A172 (cell line): Measurements from ENCODE around the gene SUZ12. TPM values are rescaled to one million over a fixed set of nuclear protein-coding genes. Genes with fewer than 3 reads are reported as not detected.
A peak's percentile ranks its signal among the peaks of the same experiment; 100 is the strongest.
"Not testable (repeated sequence)": the region's sequence is repeated elsewhere in the genome, so short reads cannot be mapped to it uniquely, and the experiment has no call there.

Experiments
- DNase-seq: peaks from one replicate; pipeline ENCODE4 v3.0.0-alpha.2; 2015; ENCODE audit warnings: low spot score
- total RNA-seq: library from RNA; depleted of rRNA; stranded (reverse); fragments of >200 nt; shearing (Covaris generic); gene quantifications from 2 replicates; pipeline ENCODE4 v1.2.3, GENCODE V29; 2014; rRNA removed

SUZ12 gene
- 47.5 and 52.4 TPM in 2 replicates for total RNA-seq

DNA sequence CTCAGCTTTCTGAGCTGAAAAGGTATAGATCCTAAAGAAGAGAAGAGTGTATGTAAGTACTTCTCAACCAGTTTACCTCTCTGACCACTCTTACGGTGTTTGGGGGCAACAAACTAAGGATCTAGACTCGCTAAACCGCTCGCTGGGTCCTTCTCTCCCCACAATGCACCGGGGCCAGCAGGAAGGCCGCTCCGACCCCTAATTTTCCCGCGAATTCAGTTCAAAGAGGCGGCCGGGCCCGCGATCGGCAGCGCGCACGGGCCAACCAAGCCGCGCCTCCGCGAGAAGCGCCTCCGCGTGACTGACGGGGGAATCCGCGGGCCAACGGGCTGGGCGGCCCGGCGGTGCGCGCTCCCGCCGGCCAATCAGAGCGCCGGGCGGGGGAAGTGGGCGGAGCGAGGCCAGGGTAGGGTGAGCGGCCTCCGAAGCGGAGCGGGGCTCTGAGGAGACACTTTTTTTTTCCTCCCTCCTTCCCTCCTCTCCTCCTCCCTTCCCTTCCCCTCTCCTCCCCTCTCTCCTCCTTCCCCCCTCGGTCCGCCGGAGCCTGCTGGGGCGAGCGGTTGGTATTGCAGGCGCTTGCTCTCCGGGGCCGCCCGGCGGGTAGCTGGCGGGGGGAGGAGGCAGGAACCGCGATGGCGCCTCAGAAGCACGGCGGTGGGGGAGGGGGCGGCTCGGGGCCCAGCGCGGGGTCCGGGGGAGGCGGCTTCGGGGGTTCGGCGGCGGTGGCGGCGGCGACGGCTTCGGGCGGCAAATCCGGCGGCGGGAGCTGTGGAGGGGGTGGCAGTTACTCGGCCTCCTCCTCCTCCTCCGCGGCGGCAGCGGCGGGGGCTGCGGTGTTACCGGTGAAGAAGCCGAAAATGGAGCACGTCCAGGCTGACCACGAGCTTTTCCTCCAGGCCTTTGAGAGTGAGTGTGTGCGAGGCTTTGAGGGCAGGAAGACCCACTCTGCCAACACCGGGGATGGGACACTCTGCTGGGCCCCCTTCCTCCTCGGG, at the start of gene SUZ12:
Gene SUZ12, plus strand, starts transcription at position 393 of the 995 bp plus-strand sequence. Its CDS starts 240 bp downstream, at position 633.
- DNase-seq = peak; percentile 95

DNA sequence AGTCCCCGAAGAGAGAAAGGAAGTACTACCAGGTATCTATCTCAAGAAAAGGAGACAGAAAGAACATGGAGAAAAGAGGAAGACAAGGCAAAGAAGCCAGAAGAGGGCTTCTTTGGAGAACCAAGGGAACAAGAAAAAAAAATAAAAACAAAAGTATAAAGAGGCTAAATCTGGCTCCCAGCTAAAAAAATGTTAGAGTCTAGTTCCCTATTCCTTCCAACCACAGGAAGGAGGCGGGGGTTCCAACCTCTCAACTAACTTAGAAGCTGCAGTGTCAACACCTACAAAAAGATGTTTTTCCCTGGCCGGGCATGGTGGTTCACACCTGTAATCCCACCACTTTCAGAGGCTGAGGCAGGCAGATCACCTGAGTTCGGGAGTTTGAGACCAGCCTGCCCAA, 48.7 kb upstream of the SUZ12 start:
- no peak for DNase-seq

DNA sequence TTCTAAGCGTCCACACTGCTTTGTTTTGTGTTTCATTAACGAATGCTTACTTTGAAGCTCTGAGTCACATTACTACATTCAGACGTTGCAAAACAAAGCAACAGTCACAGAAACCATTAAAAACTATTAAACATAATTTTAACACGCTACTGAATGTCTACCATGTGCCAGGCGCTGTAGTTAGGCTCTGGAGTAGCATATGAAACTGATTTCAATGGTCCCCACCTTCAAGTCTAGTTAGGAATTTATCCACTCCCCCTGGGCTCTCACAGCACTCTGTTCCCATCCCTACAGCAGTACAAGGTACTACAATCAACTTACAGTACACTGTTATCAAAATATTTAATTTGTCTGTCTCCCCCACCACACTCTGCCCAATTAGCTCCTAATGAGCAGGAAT, 35.9 kb upstream of the SUZ12 start:
- peak; percentile 33 for DNase-seq

DNA sequence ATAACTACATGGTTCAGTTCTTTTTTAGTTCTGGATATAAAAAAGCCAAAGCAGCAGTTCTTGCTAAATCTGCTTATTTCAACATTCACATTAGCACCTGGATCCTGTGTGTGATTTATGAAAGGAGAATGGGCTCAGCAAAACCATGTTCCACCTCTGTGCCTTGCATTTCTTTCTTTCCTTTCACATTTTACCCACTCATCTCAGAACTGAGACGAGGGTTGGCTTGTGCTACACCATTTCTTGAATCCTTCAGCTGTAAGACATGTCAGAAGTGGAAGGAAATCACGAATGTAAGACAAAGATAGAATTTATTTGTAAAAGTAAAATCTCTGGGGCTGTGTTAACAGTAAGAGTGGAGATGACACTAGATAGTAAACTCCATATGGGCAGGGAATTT, 34.1 kb upstream of the SUZ12 start:
- no peak for DNase-seq

DNA sequence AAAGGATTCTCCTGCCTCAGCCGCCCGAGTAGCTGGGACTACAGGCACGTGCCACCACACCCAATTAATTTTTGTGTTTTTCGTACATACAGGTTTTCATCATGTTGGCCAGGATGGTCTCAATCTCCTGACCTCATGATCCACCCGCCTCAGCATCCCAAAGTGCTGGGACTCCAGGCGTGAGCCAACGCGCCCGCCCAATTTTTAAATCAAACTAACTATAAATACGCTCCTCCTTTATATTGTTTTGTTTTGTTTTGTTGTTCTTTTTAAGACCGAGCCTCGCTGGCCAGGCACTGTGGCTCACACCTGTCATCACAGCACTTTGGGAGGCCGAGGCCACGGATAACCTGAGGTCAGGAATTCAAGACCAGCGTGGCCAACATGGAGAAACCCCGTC, 33.4 kb upstream of the SUZ12 start:
- no peak for DNase-seq

DNA sequence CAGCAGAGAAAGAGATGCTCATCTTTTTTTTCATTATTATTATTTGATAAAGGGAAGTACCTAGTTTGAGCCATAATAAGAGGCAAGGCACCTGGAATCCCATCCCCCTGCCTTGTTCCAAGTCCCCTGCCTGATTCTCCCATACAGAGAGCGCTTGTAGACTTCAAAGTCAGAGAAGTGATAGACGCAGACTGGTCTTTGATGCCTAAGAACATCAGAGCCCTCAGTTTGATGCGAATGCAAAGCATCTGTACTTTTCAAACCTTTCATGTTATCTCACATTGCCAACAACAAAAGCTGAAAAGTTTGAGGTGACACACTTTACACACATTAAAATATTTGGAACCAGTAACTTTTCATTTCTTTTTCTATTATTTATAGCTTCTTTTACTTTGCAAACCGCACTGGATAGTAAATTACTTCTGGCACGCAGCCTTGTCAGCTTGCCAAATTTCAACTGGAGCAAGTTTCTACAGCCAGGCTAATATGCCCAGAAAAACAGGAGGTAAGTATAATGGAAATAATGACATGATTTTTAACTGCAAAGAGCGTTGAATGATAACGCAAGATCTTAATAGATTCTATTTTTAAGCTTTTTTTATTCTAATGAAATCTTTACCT, 29.4 kb upstream of the SUZ12 start:
- DNase-seq = peak; percentile 41

DNA sequence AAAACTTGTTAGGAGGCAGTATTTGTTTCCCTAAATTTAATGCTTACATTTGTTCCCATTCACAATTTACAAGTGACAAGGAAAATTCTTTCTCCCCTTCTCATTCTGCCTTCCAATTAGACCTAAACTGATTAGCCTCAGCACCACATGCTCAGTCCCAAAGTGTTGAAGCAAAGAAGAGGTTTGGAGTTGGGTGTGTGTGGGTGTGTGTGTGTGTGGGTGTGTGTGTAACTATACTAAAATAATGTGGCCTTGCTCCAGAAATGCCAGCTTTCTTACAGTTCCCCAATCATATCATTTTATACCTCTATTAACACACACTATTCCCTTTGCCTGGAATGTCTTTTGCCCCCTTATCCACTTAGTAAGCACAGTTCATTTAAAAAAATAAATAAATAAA, 28.4 kb upstream of the SUZ12 start:
- no peak for DNase-seq

DNA sequence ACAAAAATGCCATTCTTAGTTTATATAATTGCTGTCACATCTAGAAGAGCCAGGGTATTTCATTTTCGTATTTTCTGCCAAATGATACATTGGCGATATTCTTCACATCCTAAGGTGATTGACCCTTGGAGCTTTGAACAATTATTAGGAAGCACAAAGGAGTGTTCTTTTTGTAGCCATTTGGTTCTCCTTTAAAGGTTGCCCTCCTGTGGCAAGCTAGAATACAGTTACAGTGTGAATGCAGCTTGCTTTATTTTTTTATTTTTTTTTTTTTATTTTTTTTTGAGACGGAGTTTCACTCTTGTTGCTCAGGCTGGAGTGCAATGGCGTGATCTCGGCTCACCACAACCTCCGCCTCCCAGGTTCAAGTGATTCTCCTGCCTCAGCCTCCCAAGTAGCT, 24.1 kb upstream of the SUZ12 start:
- DNase-seq = not testable (repeated sequence)

DNA sequence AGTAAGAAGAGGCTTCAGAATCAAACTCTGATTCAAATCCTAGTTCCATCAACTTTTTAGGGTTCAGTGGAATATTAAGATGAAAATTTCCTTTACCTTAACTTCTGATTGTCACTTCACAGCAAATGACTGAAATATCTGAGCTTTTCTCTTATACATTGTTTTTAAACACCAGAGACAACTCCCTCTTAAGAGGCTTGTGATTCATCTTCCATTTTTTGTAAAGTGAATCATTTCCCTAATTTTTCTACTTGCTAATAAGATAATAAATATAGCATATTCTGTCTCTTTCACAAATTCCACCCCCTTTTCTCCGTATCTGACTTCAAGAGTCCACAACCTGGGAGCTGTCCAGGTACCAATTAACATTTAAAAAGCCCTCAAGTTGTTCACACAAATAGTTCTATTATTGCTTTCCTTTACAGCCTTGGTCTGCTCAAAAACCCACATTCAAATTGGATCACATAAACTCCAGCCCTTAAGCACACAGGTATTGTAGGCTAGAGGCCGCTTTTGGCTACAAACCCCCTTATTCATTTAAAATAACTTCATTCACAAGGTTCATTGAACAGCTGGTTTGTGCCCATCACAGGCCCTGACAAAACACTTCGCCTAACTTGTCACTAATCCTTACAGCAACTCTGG, 21.2 kb upstream of the SUZ12 start:
- no peak for DNase-seq

DNA sequence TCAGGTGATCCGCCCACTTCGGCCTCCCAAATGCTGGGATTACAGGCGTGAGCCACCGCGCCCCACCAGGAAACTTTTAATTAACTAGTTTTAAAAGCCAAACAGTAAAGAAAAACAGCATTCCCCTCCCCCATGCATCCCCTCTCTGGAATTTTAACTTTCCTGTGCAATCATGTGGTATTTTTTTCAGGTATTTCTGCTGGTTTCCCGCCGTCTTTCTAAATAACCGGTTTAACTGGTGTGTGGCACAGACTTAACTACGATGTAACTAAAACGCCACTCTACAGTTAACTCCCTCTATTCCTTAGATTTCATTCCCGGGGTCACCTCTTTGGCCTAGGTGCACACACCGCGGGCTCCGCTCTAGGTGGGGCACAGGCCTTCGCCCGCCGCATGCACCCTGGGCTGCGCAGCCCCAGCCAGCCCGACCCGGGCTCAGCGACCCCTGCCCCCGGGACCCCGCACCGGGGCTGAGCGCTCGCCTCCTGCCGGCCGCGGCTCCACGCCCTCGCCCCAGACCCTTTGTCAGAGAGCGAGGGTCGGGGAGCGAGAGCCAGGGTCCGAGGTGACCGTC, 20.2 kb upstream of the SUZ12 start:
- DNase-seq = no peak

DNA sequence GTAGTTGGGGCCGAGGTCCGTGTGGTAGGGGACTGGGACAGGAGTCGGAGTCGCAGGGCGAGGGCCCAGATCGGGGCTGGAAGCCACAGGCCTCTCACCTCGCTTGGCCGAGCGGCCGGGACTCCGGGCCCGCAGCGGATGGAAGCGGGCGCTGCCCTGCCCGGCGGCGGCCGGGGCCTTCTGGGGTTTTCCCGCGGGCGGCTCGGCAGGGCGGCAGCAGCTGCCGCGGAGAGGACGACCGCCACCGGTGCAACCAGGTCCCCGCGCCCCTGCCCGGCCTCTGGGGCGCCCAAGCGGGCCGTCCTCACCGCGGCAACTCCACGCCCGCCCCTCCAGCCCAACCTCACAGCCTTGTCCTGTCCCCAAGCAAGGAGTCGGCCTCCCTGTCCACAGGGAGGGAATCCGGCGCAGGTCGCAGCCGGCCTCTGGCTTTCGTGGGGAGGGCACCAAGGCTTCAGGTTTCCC, 19.7 kb upstream of the SUZ12 start:
- DNase-seq = no peak

DNA sequence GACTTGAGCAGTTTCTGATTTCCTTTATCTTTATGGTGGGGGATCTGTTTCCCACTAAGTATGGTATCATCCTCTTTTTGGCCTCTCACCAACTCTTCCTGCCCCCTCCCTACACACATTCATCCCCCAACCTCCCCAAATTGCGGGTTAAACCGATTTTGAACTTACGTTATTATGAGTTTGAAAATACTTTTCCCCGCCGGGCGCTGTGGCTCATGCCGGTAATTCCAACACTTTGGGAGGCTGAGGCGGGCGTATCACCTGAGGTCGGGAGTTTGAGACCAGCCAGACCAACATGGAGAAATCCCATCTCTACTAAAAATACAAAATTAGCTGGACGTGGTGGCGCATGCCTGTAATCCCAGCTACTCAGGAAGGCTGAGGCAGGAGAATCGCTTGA, 19.1 kb upstream of the SUZ12 start:
- DNase-seq = not testable (repeated sequence)

DNA sequence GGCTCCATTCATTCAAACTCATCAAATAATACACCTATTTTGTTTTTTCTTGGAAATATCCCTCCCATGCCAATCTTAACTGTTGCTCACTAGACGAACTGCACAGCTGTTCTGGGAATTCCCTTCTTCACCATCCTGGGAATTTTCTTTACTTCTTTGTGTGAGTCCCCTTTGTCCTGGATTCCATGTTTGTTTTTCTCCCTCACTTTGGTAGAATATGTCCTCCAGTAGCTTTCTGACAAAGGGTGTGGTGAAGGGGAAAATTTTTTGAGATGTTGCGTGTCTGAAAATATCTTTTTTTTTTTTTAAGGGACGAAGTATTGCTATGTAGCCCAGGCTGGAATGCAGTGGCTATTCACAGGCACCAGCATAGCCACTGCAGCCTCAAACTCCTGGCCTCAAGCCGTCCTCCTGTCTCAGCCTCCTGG, 18.1 kb upstream of the SUZ12 start:
- peak; percentile 49 for DNase-seq

DNA sequence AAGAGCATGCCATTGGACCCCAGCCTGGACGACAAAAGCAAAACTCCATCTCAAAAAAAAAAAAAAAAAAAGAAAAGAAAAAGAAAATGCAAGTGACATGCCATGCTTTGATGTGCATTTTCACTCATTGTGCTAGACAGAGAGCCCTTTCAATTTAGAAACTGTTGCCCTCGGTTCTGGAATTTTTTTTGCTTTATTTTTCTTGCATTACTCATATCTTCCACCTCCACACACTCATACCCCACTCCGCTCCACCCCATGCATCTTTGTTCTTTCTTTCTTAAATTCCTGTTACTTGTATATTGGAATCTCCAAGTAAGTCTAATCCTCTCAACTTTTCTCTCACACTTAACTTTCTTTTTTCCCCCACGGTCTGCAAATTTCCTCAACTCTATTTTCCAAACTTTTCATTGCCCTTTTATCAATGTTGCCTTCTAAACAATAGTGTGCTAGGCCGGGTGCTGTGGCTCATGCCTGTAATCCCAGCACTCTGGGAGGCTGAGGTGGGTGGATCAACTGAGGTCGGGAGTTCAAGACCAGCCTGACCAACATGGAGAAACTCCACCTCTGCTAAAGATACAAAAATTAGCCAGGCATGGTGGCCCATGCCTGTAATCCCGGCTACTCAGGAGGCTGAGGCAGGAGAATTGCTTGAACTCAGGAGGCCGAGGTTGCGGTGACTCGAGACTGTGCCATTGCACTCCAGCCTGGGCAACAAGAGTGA, 16.8 kb upstream of the SUZ12 start:
- DNase-seq = peak; percentile 65

DNA sequence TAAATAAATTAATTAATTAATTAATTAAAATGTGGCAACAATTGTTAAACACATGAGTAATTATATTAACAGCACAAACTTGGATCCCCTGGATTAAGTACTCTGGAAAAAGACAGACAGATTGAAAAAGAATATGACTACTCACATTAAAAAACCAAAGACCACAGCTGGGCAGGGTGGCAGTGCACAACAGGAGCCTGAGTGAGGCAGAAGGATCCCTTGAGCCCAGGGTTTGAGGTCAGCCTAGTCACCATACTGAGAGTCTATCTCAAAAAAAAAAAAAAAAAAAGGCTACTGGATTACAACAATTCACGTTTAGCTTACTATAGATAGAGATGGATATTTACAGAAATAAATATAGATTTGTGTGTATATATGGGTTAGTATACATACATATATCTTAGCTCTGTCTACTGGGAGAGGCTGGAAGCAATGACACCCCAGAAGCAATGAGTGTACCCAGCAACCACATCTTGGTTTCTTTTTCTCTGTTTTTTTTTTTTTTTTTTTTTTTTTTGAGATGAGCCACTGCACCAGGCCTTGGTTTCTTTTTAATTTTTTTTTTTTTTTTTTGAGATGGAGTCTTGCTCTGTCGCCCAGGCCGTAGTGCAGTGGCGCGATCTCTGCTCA, 10.6 kb upstream of the SUZ12 start:
- DNase-seq = no peak

DNA sequence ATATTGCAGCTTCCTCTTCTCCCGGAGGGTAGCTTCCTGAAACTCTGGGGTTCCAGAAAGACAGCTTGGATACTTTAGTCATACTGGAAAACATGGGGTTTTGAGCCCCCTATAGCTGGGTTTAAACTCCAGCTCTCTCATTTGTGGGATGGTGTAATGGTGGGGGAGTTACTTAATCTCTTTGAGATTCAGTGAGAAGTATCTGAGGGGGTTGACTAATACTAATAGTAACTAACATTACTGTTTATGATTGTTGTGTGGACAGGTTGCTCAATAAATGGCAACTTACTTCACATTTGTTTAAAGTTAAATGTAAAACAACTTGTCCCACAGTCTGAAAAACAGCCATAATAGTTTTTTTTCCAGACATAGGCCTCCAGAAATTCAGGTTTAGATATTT, 5.1 kb upstream of the SUZ12 start:
- DNase-seq = no peak

DNA sequence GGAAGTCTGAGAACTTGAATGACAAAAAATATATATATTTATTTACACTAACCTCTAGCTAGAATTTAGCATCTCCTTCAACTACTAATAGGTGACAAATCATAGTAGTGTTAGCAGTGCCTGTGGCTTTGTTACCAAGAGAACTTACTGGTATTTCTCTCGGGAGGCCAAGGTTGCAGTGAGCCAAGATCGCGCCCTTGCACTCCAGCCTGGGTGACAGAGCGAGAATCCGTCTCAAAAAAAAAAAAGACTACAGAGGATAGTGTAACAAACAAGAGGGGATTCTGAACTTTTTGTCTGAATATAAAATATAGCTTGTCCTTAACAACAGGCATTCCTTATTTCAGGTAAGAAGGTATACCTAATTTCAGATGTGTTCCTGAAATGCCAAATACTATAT, 1.3 kb upstream of the SUZ12 start:
- no peak for DNase-seq

DNA sequence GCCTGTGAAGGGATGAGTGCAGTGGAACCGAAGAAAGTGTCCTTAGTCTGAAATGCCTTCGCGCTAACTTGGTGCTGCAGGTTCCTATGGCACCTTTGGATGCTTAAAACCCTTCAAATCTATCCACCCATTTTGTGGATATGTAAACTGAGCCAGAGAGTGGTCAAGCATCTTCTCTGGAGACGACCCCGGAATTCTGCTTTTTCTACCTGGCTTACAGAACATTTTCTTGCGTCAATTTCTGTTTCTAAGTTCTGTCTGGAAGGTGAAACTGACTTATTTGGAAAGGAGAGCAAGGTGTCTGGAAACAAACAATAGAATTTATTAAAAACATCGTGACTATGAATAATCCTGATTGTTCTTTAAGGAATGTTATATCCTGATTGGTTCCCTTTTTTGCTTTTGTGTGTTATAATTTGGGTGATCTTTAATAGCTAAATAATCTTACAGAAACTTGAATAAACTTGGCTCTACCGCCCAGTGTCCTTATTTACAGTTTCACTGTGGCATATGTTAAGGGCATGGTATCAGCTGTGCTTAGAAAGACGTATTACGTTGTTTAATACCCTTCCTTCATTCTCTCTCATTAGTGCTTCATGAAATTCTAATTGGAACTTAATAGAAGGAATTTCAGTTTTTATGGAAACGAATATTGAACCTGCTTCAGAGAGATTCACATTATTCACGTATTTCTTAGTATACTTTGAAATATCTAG, 1.3 kb downstream of the SUZ12 start:
- DNase-seq = not testable (repeated sequence)

DNA sequence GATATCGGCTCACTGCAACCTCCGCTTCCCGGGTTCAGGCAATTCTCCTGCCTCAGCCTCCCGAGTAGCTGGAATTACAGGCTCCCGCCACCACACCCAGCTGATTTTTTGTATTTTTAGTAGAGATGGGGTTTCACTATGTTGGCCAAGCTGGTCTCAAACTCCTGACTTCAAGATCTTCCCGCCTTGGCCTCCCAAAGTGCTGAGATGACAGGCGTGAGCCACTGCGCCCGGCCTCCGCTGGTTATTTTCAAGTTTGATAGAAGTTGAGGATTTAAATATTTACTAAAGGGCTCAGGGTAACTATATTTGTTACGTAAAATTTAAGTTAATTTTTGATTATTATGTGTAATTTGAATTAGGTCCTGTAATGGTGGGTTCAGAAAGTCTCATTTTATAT, 5.1 kb downstream of the SUZ12 start:
- not testable (repeated sequence) for DNase-seq

DNA sequence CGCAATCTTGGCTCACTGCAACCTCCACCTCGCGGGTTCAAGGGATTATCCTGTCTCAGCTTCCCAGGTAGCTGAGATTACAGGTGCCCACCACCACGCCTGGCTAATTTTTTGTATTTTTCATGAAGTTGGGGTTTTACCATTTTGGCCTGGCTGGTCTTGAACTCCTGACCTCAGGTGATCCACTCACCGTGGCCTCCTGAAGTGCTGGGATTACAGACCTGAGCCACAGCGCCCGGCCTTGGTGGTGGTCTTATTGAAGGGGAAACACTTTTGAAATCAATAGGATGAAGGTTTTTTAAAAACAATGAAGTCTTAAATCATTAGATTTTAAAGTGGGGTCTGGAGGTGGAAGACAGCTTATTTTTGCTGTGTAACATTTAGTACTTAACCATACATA, 5.6 kb downstream of the SUZ12 start:
- not testable (repeated sequence) for DNase-seq
